Stimulated activated CD8-positive, alpha-beta memory T cell treated with anti-CD3 and anti-CD28 coated beads, Interleukin-4, amount 100 ng/mL, for 1 hour (primary cell): ENCODE data around the gene EMILIN1.
"Not testable (repeated sequence)": the region's sequence is repeated elsewhere in the genome, so short reads cannot be mapped to it uniquely, and the experiment has no call there.

Experiments used
- DNase-seq, 2 donors: peaks; one replicate each; pipeline ENCODE4 v3.0.0-alpha.2; 2020; ENCODE audit warnings: low read depth in 2 of 2, low spot score in 1 of 2

EMILIN1 gene

DNA sequence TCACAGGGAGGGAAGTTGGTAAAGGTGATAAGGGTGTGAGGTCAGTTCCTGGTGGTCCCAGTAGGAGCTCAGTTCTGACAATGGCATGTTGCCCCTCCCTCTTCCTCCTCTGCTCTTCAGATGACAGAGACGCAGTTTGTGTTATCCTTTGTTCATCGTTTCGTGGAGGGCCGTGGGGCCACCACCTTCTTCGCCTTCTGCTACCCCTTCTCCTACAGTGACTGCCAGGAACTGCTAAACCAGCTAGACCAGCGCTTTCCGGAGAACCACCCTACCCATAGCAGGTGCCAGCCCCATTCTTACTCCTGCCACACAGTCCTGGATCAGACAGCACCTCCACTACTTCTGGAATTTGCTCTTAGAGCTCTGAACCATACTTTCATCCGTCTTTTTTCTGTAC is 24.6 kb upstream of the EMILIN1 start:
- DNase-seq = no peak

DNA sequence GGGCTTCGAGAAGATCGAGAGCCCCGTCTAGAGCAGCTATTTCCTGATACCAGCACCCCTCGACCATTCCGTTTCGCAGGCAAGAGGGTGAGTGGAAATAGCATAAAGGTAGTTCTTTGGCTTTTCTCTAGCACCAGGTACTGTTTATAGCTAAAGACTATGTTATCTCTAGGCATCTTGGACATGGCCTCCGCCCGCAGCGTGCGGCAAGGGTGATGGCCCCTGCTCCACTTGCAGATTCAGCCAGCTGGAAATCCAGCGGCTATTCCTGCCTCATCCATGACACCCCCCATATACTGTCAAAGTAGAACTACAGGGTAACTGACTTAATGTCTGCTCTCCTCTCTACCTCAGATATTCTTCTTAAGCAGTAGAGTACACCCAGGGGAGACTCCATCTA is 23.7 kb upstream of the EMILIN1 start:
- no peak for DNase-seq

DNA sequence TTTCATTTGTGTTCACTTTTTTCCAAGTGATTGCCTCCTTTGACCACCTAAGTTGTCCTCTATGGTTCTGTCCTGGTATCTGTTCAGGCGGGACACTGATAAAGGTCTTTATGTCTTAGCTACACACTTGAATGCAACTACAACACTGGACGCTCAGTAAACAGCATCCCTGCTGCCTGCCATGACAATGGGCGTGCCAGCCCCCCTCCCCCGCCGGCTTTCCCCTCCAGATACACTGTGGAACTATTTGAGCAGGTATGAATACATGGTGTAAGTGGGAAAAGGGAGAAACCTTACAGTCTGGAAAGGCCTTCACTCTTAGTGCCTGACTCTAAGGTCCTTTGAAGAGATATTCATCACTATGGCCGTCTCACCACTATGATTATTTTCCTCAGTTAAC is 21.2 kb upstream of the EMILIN1 start:
- no peak for DNase-seq

DNA sequence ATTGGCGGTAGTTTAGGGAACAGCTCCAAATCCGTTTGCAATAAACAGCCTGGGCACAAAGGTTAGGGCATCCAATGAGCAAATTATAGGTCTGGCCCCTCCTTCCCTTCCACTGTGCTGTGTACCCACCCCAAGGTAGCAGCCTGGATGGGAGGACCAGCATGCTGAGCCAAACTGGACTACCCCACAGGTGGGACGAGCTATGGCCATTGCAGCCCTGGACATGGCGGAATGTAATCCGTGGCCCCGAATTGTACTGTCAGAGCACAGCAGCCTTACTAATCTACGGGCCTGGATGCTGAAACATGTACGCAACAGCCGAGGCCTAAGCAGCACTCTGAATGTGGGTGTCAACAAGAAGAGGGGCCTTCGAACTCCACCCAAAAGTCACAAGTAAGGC is 20.2 kb upstream of the EMILIN1 start:
- no peak for DNase-seq

DNA sequence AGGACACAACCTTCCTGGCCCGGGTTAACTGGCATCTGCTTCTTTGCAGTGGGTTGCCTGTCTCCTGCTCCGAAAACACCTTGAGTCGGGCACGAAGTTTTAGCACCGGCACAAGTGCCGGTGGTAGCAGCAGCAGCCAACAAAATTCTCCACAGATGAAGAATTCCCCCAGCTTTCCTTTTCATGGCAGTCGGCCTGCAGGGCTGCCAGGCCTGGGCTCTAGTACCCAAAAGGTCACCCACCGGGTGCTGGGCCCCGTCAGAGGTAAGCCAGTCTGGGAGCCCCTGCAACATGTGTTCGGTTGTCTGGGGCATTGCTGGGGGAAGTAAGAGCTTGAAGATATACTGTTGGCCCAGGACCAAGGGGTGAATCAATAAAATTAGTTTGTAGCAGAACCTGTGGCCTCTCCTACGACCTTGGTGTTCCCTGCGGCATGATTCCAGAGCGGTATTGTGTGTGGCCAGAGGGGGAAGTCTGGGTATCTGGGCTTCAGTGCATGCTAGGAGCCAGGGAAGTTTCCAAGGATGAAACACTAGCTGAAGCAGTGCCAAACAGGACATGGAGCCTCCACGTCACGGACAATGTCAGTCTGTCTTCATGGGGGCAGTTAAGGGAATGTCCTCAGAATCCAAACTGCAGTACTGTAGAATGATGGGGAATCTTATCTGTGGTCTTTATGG is 19.1 kb upstream of the EMILIN1 start:
- no peak for DNase-seq

DNA sequence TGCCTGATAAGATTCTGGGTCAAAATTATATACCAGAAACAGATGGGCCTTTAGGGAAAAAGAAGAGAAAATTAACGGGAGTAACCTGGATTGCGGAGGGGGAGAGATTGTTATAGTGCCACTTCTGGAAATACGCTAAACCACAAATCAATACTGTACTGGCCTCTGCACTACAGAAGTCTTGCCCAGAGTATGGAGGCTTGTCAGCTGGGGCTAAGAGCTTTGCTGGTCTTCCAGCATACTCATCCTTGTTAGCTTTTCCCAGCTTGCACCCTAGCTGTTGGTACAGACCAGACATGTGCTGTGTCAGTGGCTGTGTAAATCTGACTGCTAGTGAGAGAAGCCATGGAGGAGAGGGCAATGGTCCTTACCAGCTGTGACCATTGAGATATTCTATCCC is 18.1 kb upstream of the EMILIN1 start:
- DNase-seq = no peak

DNA sequence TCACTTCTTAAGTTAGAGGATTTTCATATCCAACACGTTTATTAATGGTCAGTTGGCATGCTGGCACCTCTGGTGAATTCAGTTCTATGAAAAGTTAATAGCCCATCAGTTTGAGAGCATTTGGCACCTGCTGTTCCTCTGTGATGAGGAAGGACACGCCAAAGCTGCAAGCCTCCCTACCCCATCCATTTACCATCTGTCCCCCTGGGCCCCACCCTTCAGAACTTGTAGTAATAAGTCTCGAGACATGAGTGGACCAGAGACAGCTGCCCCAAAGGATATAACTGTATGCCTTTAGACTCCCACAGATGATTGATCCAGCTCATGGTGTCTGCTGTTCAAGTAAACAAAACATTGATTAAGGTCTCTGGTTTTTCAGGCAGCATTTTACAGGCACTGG is 13.3 kb upstream of the EMILIN1 start:
- DNase-seq = no peak

DNA sequence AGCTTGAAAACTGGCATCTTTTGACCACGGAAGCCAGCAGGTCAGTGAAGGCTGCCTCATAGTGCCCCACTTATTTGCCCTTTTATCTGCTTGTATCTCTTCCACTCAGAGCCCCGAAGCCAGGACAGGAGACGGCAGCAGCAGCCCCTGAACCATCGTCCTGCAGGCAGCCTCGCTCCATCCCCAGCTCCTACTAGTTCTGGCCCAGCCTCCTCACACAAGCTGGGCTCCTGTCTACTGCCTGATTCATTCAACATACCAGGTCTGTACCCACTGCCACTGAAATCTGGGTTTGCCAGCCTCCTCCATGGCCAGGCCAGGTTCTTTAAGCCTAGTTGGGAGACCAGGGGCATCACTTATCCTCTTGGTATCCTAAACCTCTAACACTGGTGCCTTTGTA is 11.0 kb upstream of the EMILIN1 start:
- no peak for DNase-seq

DNA sequence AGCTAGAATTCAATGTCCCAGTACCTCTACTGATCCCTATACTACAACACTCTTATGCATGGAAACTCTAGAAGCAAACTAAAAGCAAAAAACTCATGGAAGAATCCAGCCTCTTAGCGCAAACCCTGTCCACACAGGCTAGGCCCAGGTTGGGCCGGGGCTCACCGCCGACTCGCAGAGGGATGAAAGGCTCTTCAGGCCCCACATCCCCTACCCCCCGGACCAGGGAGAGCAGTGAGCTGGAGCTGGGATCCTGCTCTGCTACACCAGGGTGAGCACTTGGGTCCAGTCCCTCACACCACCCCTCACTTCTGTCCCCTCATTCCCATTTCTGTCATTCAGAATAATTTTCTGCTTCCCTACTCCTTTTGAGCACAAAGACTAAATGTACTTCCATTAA is 9.0 kb upstream of the EMILIN1 start:
- no peak for DNase-seq

DNA sequence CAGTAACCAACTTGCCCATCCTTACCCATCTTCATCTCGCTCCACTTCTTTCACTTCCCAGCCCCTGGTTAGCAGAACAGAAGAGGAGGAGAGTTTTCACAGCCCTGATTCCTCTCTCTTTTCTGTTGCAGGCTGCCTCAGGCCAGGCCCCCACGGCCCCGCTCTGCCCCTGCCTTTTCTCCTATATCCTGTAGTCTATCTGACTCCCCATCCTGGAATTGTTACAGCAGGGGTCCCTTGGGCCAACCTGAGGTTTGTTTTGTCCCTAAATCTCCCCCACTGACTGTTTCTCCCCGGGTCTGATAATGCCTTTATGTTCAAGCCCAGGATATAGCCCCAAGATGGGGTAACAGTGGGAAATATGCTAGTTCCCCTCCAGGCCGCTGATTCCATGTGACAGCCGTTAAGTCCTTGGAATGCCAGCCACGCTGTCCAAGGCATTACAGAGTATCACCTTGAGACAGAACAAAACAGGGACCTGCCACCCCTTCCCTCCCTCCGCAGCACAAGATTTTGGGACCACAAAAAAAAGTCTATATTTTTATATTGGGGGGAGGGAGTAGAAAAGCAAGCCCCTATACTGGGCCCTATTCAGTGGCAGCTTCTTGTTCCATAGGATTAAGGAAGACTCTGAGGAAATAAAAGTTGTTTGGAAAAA is 8.3 kb upstream of the EMILIN1 start:
- no peak for DNase-seq

DNA sequence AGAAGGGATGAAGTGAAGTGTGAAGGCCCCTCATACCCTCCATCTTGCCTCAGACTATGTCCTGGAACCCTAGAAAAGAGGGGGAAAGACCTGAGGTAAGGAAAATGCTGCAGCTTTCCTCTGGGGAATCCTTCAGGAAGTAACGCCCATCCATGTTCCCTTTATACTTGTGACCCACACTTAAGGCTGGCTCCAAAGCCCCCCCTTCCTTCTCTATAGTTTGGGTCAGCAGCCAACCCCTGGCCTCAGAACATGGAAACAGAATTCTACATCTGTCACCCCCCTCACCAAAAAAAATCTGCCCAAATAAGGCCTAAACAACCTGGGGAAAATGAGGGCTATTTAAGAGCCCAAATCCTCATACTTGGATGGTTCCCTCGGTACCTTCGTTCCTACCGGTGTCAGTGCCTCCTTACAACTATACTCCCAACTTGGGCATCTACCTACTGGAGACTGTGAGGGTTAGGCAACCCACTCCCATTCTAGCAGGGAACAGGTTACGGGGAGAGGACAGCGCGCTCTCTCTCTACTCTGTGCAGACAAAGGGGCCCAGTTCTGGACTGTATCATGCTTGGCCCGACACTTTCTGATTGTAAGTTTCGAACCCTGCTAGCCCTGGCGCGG is 7.7 kb upstream of the EMILIN1 start:
- no peak for DNase-seq

DNA sequence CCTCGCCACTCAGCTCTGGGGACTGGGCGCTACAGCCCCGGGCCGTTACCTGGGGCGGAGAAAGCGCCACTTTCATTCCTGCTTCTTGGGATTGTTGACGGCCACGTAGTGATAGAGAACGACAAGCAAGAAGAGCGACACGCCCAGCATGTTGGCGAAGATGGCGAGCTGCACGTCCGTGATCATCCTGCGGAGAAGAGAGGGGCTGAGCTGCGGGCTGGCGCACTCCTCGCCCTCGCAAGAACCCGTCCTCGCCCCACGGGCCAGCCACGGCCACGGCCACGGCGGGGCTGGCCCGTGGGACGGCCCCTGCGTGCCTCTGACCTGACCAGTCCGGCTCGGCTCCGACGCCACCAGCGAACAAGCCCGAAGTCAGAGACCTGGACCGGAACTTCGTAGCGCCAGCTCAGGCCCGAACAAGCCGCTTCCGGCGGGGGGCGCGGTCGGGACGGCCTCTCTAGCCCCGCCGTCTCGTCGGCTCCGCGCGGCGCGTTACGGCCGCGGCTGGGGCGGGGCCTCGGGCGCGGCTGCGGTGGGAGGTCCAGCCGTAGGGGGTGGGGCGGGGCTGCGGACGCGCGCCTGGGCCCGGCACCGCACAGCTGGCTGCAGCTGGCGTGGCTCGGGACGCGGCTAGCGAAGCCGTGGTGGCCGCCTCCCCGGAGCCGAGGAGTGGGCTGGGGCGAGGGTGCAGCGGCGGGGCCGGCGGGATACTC is 7.0 kb upstream of the EMILIN1 start, which contains the start of gene OST4:
OST4 (minus strand) TSS at position 378 of the 713 bp plus-strand sequence.
- DNase-seq = peak in 1 of 2 donors; percentile 79

DNA sequence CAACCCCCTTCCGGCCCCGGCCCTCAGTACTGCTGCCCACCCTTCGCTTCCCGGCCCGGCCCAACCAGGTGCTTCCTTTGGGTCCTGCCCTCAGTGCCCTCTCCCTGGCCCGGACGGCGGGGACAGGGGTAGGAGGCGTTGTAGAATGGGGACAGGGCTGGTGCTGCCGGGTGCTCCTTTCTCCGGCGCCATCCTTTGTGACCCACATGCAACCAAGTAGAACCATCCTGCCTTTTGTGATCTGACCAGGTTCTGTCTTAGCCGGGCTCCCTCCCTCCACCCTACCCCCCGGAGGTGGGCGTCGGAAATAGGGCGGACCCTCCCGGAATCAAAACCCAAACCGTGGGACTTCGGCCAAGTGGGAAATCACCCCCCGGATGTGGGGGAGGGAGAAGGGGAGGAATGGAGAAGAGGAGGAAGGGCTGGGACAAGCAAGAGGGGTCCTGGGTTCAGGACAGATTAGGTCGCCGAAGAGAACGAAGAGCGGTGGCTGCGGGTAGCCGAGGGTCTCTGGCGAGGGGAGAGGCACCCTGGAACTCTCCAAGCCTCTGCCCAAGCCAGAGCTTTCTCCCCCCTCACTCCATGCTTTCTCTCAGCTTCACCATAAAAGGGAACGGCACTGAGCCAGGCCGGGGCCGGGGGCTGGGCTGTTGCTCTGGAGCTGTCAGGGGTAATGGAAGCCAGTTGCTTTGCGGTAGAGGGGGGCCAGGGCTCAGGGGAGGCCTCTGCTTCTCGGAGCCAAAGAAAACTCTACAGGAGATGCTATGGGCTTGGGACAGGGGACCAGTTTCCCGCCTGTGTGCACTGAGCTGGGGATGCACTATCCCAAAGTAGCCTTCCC is 6.2 kb upstream of the EMILIN1 start:
- DNase-seq = no peak

DNA sequence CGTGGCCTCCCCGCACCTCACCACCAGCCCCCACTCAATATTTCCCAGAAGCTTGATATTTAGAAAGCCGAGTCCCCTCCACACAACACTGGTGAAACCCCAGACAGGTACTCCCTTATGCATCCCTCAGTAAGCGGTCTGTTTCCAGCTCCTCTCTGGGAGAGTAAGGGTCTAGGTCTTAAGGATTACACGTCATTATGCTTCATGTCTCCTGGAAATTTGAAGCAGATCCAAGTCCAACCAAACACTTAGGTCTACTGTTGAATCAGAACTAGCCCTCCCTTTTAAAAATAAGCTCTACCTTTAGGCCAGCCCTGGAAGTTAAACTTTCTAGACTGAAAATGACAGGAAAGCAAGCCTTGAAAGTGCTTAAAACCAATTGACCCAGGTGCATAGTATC is 5.5 kb upstream of the EMILIN1 start:
- DNase-seq = no peak

DNA sequence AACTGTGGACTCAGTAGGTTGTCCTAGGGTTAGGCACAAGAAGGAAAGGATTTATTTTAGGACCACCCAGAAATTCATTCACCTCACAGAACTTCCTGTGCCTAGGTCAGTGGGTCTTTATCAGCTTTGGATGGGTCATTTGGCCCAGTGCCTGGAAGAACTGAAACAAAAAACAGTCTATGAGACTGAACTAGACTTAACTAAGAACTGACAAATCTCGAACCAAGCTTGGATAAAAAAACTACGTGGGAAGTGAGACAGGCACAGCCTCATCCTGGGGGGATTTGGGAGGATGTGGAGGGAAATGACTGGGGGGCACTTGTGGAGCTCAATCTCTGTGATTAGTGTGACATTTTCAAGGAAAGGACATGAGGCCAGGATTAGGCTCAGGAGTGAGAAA is 4.6 kb upstream of the EMILIN1 start:
- no peak for DNase-seq

DNA sequence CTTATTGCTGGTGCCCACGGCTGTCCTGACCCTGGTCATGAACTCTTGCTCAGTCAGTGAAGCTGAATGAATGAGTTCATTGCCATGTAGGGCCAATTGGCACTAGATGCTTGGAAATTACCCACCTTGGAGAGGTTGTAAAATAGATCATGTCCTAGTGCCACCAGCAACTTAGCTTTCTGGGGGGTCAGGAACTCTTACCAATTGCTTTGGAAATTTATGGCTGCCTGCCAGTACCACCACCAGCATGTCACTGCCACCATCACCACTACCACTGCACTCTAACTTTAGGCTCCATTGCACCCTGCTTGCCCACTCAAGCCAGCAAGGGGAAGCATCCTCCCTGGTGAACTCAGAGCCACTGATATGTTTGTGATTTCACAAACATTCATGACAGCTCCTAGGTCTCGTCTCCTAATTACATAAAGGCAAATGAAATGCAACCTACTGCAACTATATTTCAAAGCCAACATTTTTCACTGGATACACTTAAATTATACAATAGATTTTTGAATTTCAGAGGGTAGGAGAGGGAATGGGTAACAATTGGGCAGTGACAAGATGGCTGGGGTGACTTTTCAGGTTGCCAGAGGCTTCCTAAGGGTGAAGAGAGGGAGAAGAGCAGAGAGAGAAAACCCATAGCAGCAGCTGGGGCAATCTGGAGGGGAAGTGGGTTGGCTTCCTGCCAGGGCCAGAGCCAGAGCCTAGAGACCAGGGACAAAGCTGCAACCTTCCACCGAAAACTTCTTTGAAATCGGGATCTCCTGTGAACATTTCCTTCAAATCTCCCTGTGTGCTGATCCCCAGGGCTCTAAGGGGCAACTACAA is 3.5 kb upstream of the EMILIN1 start:
- no peak for DNase-seq

DNA sequence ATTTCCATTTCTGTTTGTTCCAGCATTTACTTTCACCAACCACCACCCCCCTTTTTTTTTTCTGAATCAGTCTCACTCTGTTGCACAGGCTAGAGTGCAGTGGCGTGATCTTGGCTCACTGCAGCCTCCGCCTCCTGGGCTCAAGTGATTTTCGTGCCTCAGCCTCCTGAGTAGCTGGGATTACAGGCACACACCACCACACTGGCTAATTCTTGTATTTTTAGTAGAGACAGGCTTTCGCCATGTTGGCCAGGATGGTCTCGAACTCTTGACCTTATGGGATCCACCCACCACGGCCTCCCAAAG is 2.9 kb upstream of the EMILIN1 start:
- DNase-seq = not testable (repeated sequence)

DNA sequence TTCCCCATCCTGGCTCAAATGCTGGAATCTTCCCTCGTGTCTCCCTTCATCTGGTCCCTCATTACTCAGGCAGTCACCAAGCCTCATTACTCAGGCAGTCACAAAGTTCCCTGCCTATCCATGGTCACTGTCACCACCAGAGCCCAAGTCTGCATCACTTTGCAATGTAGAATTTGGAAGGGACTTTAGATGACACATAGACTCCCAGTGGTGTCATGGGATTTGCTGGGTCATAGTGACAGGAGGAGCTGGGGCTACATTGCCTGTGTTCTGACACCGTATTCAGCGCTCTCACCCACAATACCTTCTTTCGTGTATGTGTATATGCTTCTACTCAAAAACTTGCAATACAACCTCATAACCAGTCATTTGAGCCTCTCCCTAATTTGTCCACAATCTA is 2.1 kb upstream of the EMILIN1 start:
- DNase-seq = no peak

DNA sequence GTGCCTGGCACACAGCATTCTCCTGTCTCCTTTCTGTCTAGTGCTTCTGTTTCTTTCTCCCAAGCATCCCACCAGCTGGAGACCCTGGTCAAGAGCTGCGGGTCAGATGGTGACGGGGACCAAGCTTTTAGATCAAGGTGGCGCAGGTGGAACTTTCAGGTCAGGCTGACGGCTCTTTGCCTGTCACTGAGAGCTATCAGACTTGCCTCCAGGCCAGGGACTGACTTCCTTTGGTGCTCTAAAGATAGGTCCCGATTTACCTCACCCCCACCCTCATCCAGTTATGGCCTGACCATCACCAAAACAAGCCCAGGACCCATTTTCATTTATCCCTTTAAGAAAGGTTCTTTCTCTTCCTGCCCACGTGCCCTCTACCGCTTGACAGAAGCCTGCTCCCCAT is 1.2 kb upstream of the EMILIN1 start:
- no peak for DNase-seq
